HEK293 (cell line): ENCODE data around the gene BCL2.

Source experiments
- CTCF ChIA-PET: fragments of 350-600 bp; formaldehyde crosslinking; extraction: SDS; loops from one replicate; lab custom pipeline; 2021; ENCODE audit warnings: antibody characterized with exemption; lab: Yijun Ruan, JAX
- POLR2A ChIA-PET: fragments of 300-600 bp; formaldehyde crosslinking; extraction: SDS; loops from one replicate; lab custom pipeline; 2020; ENCODE audit warnings: antibody characterized with exemption, inconsistent platforms; lab: Yijun Ruan, JAX
- H3K27ac ChIP-seq: fragments of 200-500 bp; sonication (Bioruptor generic); 2 replicates; pipeline ENCODE4 v1.5.1; 2014; ENCODE audit warnings: low read depth, low read length, control low read depth, inconsistent platforms; ENCODE audit errors: extremely low read depth
- H3K36me3 ChIP-seq, 2 experiments: fragments of 200-500 bp in 1 of 2; sonication (Bioruptor generic) in 1 of 2; 1 replicate in 1 of 2; 2 replicates in 1 of 2; pipeline ENCODE4 v1.5.1; 2014 to 2017; ENCODE audit warnings: inconsistent platforms in 2 of 2, low read length in 2 of 2; ENCODE audit not compliant: control insufficient read depth in 2 of 2, insufficient read depth in 1 of 2
- H3K4me1 ChIP-seq: fragments of 200-500 bp; sonication (Bioruptor generic); 2 replicates; pipeline ENCODE4 v1.5.1; 2014; ENCODE audit warnings: mild to moderate bottlenecking, low read length, inconsistent platforms; ENCODE audit not compliant: control insufficient read depth, insufficient read depth
- H3K4me3 ChIP-seq: 2 replicates; pipeline ENCODE4 v1.5.1; 2011; ENCODE audit warnings: low read depth, mild to moderate bottlenecking, control low read depth, low read length, moderate library complexity
- H3K9me3 ChIP-seq: fragments of 200-500 bp; sonication (Bioruptor generic); 2 replicates; pipeline ENCODE4 v1.5.1; 2014; ENCODE audit warnings: low read depth, low read length, inconsistent platforms; ENCODE audit not compliant: control insufficient read depth, insufficient read depth
- ELK4 ChIP-seq: IDR thresholded peaks from 2 replicates; pipeline ENCODE4 v1.6.1; 2011; ENCODE audit warnings: mild to moderate bottlenecking, low read depth, low read length, borderline replicate concordance
- HIC1 ChIP-seq: fragments of 450-650 bp; formaldehyde crosslinking; IDR thresholded peaks from 2 replicates; pipeline ENCODE4 v1.5.1; 2016; ENCODE audit warnings: missing biosample characterization, missing genetic modification characterization
- HOXD13 ChIP-seq: sonication (generic); formaldehyde crosslinking; IDR thresholded peaks from 2 replicates; pipeline ENCODE4 v1.8.0; 2022; ENCODE audit warnings: missing genetic modification reagents, borderline replicate concordance
- KLF1 ChIP-seq: fragments of 450-650 bp; formaldehyde crosslinking; IDR thresholded peaks from 2 replicates; pipeline ENCODE4 v1.5.1; 2016; ENCODE audit warnings: missing biosample characterization, missing genetic modification characterization
- PRDM2 ChIP-seq: fragments of 450-650 bp; formaldehyde crosslinking; IDR thresholded peaks from 2 replicates; pipeline ENCODE4 v1.5.1; 2016; ENCODE audit warnings: missing biosample characterization, missing genetic modification characterization, borderline replicate concordance
- ZBTB48 ChIP-seq: fragments of 450-650 bp; formaldehyde crosslinking; IDR thresholded peaks from 2 replicates; pipeline ENCODE4 v1.5.1; 2016; ENCODE audit warnings: missing biosample characterization, missing genetic modification characterization
- ZFP69B ChIP-seq: fragments of 450-650 bp; formaldehyde crosslinking; IDR thresholded peaks from 2 replicates; pipeline ENCODE4 v1.5.1; 2016; ENCODE audit warnings: missing biosample characterization, missing genetic modification characterization
- ZIC2 ChIP-seq: fragments of 450-650 bp; formaldehyde crosslinking; IDR thresholded peaks from 2 replicates; pipeline ENCODE4 v1.5.1; 2016; ENCODE audit warnings: missing biosample characterization, missing genetic modification characterization
- ZNF148 ChIP-seq: fragments of 450-650 bp; formaldehyde crosslinking; IDR thresholded peaks from 2 replicates; pipeline ENCODE4 v1.5.0; 2017; ENCODE audit warnings: missing biosample characterization, missing genetic modification characterization, borderline replicate concordance
- ZNF18 ChIP-seq: fragments of 450-650 bp; formaldehyde crosslinking; IDR thresholded peaks from 2 replicates; pipeline ENCODE4 v1.5.1; 2016; ENCODE audit warnings: missing biosample characterization, missing genetic modification characterization
- ZNF473 ChIP-seq: fragments of 450-650 bp; formaldehyde crosslinking; IDR thresholded peaks from 2 replicates; pipeline ENCODE4 v1.5.1; 2017; ENCODE audit warnings: missing biosample characterization, missing genetic modification characterization
- ZNF623 ChIP-seq: fragments of 450-650 bp; formaldehyde crosslinking; IDR thresholded peaks from 2 replicates; pipeline ENCODE4 v1.5.1; 2016; ENCODE audit warnings: missing biosample characterization, missing genetic modification characterization
- ZNF692 ChIP-seq: fragments of 450-650 bp; formaldehyde crosslinking; IDR thresholded peaks from 2 replicates; pipeline ENCODE4 v1.5.1; 2016; ENCODE audit warnings: missing biosample characterization, missing genetic modification characterization
- ZXDB ChIP-seq: fragments of 450-650 bp; formaldehyde crosslinking; IDR thresholded peaks from 2 replicates; pipeline ENCODE4 v1.5.1; 2016; ENCODE audit warnings: missing biosample characterization, missing genetic modification characterization
- TF ChIP-seq, protein P1 (sequence below): fragments of 450-650 bp; formaldehyde crosslinking; optimal IDR thresholded peaks from 2 replicates; pipeline ENCODE3; 2016; ENCODE audit warnings: missing biosample characterization, mild to moderate bottlenecking, missing genetic modification characterization

The BCL2 gene

GRCh38 chr18:63090334-63090733 is 229.2 kb downstream of the BCL2 start:
- TF ChIP-seq ZNF623 (tag by site-specific recombination) (no peak), ZFP69B (tag by site-specific recombination) (no peak), ZNF473 (tag by site-specific recombination) (no peak), ELK4 (no peak), ZNF18 (tag by site-specific recombination) (no peak), ZXDB (tag by site-specific recombination) (no peak), HOXD13 (CRISPR knock-in tag) (no peak), ZNF692 (tag by site-specific recombination) (no peak), HIC1 (tag by site-specific recombination) (no peak), PRDM2 (no peak), KLF1 (tag by site-specific recombination) (no peak), ZIC2 (tag by site-specific recombination) (no peak)
- TF ChIP-seq, all 188 proteins: peak for 0
- no peak overlapping the region for H3K4me3 ChIP-seq
- no peak overlapping the region for H3K27ac ChIP-seq
- CTCF ChIA-PET = no interaction called here
- no peaks in the 10 kb centered on the region for H3K9me3 ChIP-seq
- H3K4me1 ChIP-seq = no peaks in the 10 kb centered on the region; the same call in 1 of the 2 replicates
- POLR2A ChIA-PET = no interaction called here
- no peaks in the 10 kb centered on the region for H3K36me3 ChIP-seq

- ChIA-PET CTCF (no interaction called here), POLR2A (no interaction called here)
- Histone ChIP-seq H3K27ac (no peak overlapping the region), H3K4me1 (no peaks in the 10 kb centered on the region), H3K36me3 (no peaks in the 10 kb centered on the region), H3K4me3 (no peak overlapping the region), H3K9me3 (no peaks in the 10 kb centered on the region)
- TF ChIP-seq ZBTB48 (tag by site-specific recombination) (no peak), ZNF148 (tag by site-specific recombination) (no peak), ELK4 (no peak)
- TF ChIP-seq, protein P1, sequence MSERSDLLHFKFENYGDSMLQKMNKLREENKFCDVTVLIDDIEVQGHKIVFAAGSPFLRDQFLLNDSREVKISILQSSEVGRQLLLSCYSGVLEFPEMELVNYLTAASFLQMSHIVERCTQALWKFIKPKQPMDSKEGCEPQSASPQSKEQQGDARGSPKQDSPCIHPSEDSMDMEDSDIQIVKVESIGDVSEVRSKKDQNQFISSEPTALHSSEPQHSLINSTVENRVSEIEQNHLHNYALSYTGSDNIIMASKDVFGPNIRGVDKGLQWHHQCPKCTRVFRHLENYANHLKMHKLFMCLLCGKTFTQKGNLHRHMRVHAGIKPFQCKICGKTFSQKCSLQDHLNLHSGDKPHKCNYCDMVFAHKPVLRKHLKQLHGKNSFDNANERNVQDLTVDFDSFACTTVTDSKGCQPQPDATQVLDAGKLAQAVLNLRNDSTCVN (tag by site-specific recombination) = no peak
These were observed 230.5 kb downstream of the BCL2 start for GRCh38 chr18:63089041-63089440.
